ENCODE results near the gene PARP16. TPM values are rescaled to one million over a fixed set of nuclear protein-coding genes. Genes with fewer than 3 reads are reported as not detected.
A peak's percentile ranks its signal among the peaks of the same experiment; 100 is the strongest.

Gene PARP16
- total RNA-seq, 1 experiment from 2014 or later = 9.7 TPM

DNA sequence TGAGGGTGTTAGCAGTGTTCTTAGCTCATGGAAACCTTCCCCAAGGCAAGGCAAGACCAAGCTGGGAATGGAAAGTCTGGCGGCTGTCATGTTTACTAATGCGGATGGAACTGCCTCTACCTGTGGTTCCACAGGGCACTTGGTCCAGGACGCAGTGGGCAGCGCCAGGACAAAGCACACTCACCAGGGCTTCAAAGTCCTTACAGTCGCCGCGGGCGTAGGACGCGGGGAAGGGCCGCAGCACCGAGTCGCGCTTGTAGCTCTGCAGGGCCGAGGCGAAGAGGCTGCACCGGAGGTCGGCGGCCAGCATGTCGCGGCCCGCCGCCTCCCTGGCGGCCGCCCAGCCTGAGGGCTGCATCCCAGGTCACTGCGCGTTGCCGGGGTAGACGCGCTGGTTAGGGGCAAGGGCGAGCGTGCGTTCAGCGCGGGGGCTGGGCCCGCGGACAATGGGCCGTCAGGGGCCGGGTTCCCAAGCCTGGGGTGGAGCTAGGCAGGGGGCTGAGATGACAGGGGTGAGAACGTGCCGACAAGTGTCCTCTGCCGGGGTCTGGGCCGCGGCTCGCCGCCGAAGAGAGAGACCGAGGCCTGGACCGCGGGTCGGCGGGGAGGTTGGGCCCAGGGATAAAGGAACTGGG, 497 bp downstream of the PARP16 start:
- Histone ChIP-seq H3K4me2 (ENCODE audit: low read length) (peak overlapping the region; percentile 91), H3K36me3 (ENCODE audit: control insufficient read depth in 1 of 2, insufficient read depth in 2 of 2, low read length in 2 of 2) (no peaks in the 10 kb centered on the region), H3K4me1 (ENCODE audit: control insufficient read depth in 1 of 2, insufficient read depth in 2 of 2, low read length in 2 of 2) (peaks cover 11 to 20% of the 10 kb centered on the region in 2 experiments), H3K4me3 (replicated peaks in 1 of 2; ENCODE audit: low read depth in 1 of 2, low read length in 2 of 2) (peak overlapping the region; percentile 64 to 87), H2AFZ (ENCODE audit: low read depth, low read length, poor library complexity, severe bottlenecking) (no peak overlapping the region), H3K79me2 (ENCODE audit: insufficient read depth, low read length) (no peaks in the 10 kb centered on the region), H3K9me3 (ENCODE audit: control insufficient read depth in 1 of 2, insufficient read depth in 1 of 2, low read depth in 1 of 2, low read length in 2 of 2) (no peaks in the 10 kb centered on the region), H3K9me2 (ENCODE audit: insufficient read depth) (no peaks in the 10 kb centered on the region), H3K27me3 (ENCODE audit: insufficient read depth, low read length) (no peaks in the 10 kb centered on the region), H3K9ac (ENCODE audit: low read length) (peak overlapping the region; percentile 76), H3K27ac (ENCODE audit: low read depth, low read length) (peak overlapping the region; percentile 73), H4K20me1 (ENCODE audit: insufficient read depth) (no peaks in the 10 kb centered on the region)
- intact Hi-C loops (cut with micrococcal nuclease) = no loop called here
- ATAC-seq (peak; percentile 66), DNase-seq (ENCODE audit: low read depth, low spot score) (no peak)
- ChIA-PET CTCF (interaction anchor here (0.9 to 1.7 kb wide), 3 partner anchors 12 to 252 kb away, joined by 3 read pairs; no protein-coding TSS in a partner anchor), RAD21 (ENCODE audit: low non-redundant PET in 1 of 2, low total read pairs in 2 of 2, uncharacterized antibody in 2 of 2, unreplicated experiment in 2 of 2) (interaction anchor here in 1 of 2 experiments (0.7 kb wide), 1 partner anchor 27 kb away, joined by 3 read pairs; no protein-coding TSS in a partner anchor), POLR2A (interaction anchor here (0.5 to 2.7 kb wide), 9 partner anchors 7 to 460 kb away, joined by 3 to 46 read pairs (median 6); partner anchors contain the start of genes CLPX, RNU5A-1 and RNU5B-1)
- BruUV-seq (replicated peaks) = no TSS peak
- peak; percentile 21 for TF ChIP-seq TCF7L2 (IDR thresholded peaks at IDR 0.05; ENCODE audit: borderline replicate concordance, extremely low read depth, insufficient read depth, insufficient read length)
- TF ChIP-seq EZH2phosphoT487 (IDR thresholded peaks at IDR 0.05; ENCODE audit: borderline replicate concordance) = no peak
- peak; percentile 39 for TF ChIP-seq POLR2A (IDR thresholded peaks at IDR 0.05; ENCODE audit: borderline replicate concordance, extremely low read depth, insufficient read depth, insufficient read length)
- no peak for TF ChIP-seq SP1 (IDR thresholded peaks at IDR 0.05; ENCODE audit: low read depth)
- peak; percentile 92 for TF ChIP-seq ZFX (IDR thresholded peaks at IDR 0.05)
- TF ChIP-seq SIN3A (IDR thresholded peaks at IDR 0.05; ENCODE audit: low read depth) = 0 out of 2 replicates have a peak, but pooled peaks have one; percentile 44
- no peak for TF ChIP-seq SRF (IDR thresholded peaks at IDR 0.05; ENCODE audit: low read depth)
- TF ChIP-seq FOSL1 (IDR thresholded peaks at IDR 0.05; ENCODE audit: low read depth) = no peak; the same call in 1 of the 2 replicates
- no peak for TF ChIP-seq REST (IDR thresholded peaks at IDR 0.05; ENCODE audit: low read depth)

Data from HCT116 (cell line).